H1 (cell line): ENCODE data around the gene DCTN1.

ENCODE experiments used
- ASH2L ChIP-seq: fragments of 200-600, 300-600 bp; sonication (generic); IDR thresholded peaks from one replicate; pipeline ENCODE4 v1.7.1; 2017; ENCODE audit warnings: low read length
- CREB1 ChIP-seq: IDR thresholded peaks from 2 replicates; pipeline ENCODE4 v1.6.1; 2012; ENCODE audit warnings: inconsistent platforms
- GABPA ChIP-seq: IDR thresholded peaks from 2 replicates; pipeline ENCODE4 v1.6.1; 2011; ENCODE audit warnings: mild to moderate bottlenecking, low read length, moderate library complexity, borderline replicate concordance; ENCODE audit not compliant: insufficient read depth
- JUN ChIP-seq: IDR thresholded peaks from 2 replicates; pipeline ENCODE4 v1.6.1; 2011; ENCODE audit warnings: low read depth, mild to moderate bottlenecking, improper control_type of control experiment, low read length
- MAFK ChIP-seq: IDR thresholded peaks from 2 replicates; pipeline ENCODE4 v1.6.1; 2012; ENCODE audit warnings: low read depth, mild to moderate bottlenecking, improper control_type of control experiment, low read length
- NANOG ChIP-seq: IDR thresholded peaks from 2 replicates; pipeline ENCODE4 v1.6.1; 2011; ENCODE audit warnings: low read length, low read depth, mild to moderate bottlenecking, inconsistent platforms; ENCODE audit not compliant: insufficient read depth, poor library complexity, severe bottlenecking
- POLR2A ChIP-seq, 2 experiments: IDR thresholded peaks; 1 replicate in 1 of 2; 2 replicates in 1 of 2; pipeline ENCODE4 v1.6.1; 2011; ENCODE audit warnings: low read depth in 2 of 2, low read length in 2 of 2, mild to moderate bottlenecking in 2 of 2; ENCODE audit errors: control extremely low read depth in 1 of 2
- POLR2AphosphoS5 ChIP-seq: IDR thresholded peaks from 2 replicates; pipeline ENCODE4 v1.6.1; 2011; ENCODE audit warnings: low read depth, low read length
- RFX5 ChIP-seq: IDR thresholded peaks from 2 replicates; pipeline ENCODE4 v1.6.1; 2011; ENCODE audit warnings: low read depth, low read length, improper control_type of control experiment, borderline replicate concordance
- RXRA ChIP-seq: IDR thresholded peaks from 2 replicates; pipeline ENCODE4 v1.6.1; 2011; ENCODE audit warnings: low read depth, mild to moderate bottlenecking, low read length, moderate library complexity; ENCODE audit not compliant: insufficient read depth
- TCF12 ChIP-seq: IDR thresholded peaks from 2 replicates; pipeline ENCODE4 v1.6.1; 2011; ENCODE audit warnings: low read depth, mild to moderate bottlenecking, low read length
- TF ChIP-seq, protein P1 (sequence below), 3 experiments: IDR thresholded peaks; 1 replicate in 2 of 3; 2 replicates in 1 of 3; pipeline versions ENCODE4 v1.5.1 to v1.6.1; 2011; ENCODE audit warnings: low read length in 3 of 3, mild to moderate bottlenecking in 3 of 3, inconsistent platforms in 2 of 3, low read depth in 1 of 3, moderate library complexity in 1 of 3; ENCODE audit not compliant: insufficient read depth in 1 of 3; ENCODE audit errors: control extremely low read depth in 1 of 3
- TF ChIP-seq, protein P2 (sequence below): IDR thresholded peaks from 2 replicates; pipeline ENCODE4 v1.6.1; 2011; ENCODE audit warnings: low read length, improper control_type of control experiment
- TF ChIP-seq, protein P3 (sequence below): fragments of 300-600 bp; sonication (generic); IDR thresholded peaks from 2 replicates; pipeline ENCODE4 v1.7.1; 2012; ENCODE audit warnings: low read length, moderate library complexity, mild to moderate bottlenecking, inconsistent platforms; ENCODE audit not compliant: insufficient replicate concordance

DNA sequence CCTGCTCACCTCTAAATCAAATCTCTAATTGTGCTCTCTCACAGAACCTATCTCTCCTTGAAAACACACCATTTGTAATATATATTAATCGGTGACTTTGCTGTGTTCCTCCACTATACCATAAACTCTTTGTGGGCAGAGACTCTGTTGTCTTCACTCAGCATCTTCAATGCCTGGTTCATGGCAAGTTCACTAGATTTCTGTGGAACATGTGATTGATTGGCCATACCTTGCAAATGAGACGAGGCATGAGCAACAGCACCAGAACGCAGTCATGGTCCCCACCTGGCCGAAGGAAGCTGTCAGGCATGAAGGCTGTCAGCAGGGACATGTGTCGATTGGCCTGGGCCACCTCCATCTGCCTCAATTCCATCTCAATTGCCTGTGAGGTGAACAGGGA is 11.6 kb downstream of the DCTN1 start:
- no peak for TF ChIP-seq ASH2L
- TF ChIP-seq CREB1: no peak
- no peak for TF ChIP-seq POLR2AphosphoS5
- TF ChIP-seq RXRA: no peak
- TF ChIP-seq, protein P1, sequence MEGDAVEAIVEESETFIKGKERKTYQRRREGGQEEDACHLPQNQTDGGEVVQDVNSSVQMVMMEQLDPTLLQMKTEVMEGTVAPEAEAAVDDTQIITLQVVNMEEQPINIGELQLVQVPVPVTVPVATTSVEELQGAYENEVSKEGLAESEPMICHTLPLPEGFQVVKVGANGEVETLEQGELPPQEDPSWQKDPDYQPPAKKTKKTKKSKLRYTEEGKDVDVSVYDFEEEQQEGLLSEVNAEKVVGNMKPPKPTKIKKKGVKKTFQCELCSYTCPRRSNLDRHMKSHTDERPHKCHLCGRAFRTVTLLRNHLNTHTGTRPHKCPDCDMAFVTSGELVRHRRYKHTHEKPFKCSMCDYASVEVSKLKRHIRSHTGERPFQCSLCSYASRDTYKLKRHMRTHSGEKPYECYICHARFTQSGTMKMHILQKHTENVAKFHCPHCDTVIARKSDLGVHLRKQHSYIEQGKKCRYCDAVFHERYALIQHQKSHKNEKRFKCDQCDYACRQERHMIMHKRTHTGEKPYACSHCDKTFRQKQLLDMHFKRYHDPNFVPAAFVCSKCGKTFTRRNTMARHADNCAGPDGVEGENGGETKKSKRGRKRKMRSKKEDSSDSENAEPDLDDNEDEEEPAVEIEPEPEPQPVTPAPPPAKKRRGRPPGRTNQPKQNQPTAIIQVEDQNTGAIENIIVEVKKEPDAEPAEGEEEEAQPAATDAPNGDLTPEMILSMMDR (IDR thresholded peaks at IDR 0.05; ENCODE audit: control extremely low read depth in 1 of 3, insufficient read depth in 1 of 3, low read depth in 1 of 3, low read length in 3 of 3): no peak
- no peak for TF ChIP-seq TCF12
- no peak for TF ChIP-seq POLR2A (IDR thresholded peaks at IDR 0.05; ENCODE audit: control extremely low read depth in 1 of 2, low read depth in 2 of 2, low read length in 2 of 2)
- no peak for TF ChIP-seq NANOG
- no peak for TF ChIP-seq JUN
- no peak for TF ChIP-seq MAFK
- no peak for TF ChIP-seq RFX5
- TF ChIP-seq GABPA: no peak
- TF ChIP-seq, protein P2, sequence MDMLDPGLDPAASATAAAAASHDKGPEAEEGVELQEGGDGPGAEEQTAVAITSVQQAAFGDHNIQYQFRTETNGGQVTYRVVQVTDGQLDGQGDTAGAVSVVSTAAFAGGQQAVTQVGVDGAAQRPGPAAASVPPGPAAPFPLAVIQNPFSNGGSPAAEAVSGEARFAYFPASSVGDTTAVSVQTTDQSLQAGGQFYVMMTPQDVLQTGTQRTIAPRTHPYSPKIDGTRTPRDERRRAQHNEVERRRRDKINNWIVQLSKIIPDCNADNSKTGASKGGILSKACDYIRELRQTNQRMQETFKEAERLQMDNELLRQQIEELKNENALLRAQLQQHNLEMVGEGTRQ: no peak
- TF ChIP-seq, protein P3, sequence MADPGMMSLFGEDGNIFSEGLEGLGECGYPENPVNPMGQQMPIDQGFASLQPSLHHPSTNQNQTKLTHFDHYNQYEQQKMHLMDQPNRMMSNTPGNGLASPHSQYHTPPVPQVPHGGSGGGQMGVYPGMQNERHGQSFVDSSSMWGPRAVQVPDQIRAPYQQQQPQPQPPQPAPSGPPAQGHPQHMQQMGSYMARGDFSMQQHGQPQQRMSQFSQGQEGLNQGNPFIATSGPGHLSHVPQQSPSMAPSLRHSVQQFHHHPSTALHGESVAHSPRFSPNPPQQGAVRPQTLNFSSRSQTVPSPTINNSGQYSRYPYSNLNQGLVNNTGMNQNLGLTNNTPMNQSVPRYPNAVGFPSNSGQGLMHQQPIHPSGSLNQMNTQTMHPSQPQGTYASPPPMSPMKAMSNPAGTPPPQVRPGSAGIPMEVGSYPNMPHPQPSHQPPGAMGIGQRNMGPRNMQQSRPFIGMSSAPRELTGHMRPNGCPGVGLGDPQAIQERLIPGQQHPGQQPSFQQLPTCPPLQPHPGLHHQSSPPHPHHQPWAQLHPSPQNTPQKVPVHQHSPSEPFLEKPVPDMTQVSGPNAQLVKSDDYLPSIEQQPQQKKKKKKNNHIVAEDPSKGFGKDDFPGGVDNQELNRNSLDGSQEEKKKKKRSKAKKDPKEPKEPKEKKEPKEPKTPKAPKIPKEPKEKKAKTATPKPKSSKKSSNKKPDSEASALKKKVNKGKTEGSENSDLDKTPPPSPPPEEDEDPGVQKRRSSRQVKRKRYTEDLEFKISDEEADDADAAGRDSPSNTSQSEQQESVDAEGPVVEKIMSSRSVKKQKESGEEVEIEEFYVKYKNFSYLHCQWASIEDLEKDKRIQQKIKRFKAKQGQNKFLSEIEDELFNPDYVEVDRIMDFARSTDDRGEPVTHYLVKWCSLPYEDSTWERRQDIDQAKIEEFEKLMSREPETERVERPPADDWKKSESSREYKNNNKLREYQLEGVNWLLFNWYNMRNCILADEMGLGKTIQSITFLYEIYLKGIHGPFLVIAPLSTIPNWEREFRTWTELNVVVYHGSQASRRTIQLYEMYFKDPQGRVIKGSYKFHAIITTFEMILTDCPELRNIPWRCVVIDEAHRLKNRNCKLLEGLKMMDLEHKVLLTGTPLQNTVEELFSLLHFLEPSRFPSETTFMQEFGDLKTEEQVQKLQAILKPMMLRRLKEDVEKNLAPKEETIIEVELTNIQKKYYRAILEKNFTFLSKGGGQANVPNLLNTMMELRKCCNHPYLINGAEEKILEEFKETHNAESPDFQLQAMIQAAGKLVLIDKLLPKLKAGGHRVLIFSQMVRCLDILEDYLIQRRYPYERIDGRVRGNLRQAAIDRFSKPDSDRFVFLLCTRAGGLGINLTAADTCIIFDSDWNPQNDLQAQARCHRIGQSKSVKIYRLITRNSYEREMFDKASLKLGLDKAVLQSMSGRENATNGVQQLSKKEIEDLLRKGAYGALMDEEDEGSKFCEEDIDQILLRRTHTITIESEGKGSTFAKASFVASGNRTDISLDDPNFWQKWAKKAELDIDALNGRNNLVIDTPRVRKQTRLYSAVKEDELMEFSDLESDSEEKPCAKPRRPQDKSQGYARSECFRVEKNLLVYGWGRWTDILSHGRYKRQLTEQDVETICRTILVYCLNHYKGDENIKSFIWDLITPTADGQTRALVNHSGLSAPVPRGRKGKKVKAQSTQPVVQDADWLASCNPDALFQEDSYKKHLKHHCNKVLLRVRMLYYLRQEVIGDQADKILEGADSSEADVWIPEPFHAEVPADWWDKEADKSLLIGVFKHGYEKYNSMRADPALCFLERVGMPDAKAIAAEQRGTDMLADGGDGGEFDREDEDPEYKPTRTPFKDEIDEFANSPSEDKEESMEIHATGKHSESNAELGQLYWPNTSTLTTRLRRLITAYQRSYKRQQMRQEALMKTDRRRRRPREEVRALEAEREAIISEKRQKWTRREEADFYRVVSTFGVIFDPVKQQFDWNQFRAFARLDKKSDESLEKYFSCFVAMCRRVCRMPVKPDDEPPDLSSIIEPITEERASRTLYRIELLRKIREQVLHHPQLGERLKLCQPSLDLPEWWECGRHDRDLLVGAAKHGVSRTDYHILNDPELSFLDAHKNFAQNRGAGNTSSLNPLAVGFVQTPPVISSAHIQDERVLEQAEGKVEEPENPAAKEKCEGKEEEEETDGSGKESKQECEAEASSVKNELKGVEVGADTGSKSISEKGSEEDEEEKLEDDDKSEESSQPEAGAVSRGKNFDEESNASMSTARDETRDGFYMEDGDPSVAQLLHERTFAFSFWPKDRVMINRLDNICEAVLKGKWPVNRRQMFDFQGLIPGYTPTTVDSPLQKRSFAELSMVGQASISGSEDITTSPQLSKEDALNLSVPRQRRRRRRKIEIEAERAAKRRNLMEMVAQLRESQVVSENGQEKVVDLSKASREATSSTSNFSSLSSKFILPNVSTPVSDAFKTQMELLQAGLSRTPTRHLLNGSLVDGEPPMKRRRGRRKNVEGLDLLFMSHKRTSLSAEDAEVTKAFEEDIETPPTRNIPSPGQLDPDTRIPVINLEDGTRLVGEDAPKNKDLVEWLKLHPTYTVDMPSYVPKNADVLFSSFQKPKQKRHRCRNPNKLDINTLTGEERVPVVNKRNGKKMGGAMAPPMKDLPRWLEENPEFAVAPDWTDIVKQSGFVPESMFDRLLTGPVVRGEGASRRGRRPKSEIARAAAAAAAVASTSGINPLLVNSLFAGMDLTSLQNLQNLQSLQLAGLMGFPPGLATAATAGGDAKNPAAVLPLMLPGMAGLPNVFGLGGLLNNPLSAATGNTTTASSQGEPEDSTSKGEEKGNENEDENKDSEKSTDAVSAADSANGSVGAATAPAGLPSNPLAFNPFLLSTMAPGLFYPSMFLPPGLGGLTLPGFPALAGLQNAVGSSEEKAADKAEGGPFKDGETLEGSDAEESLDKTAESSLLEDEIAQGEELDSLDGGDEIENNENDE: no peak
